ENCODE measurements around the gene PTPN1. TPM values are rescaled to one million over a fixed set of nuclear protein-coding genes. Genes with fewer than 3 reads are reported as not detected.

PTPN1 gene
- total and polyA plus RNA-seq, 2 of the 13 experiments (the other 11 are each of a cell fraction or from before 2014, with no cell fraction given) = 17.7 to 37.2 TPM

- TF ChIP-seq, protein P1, sequence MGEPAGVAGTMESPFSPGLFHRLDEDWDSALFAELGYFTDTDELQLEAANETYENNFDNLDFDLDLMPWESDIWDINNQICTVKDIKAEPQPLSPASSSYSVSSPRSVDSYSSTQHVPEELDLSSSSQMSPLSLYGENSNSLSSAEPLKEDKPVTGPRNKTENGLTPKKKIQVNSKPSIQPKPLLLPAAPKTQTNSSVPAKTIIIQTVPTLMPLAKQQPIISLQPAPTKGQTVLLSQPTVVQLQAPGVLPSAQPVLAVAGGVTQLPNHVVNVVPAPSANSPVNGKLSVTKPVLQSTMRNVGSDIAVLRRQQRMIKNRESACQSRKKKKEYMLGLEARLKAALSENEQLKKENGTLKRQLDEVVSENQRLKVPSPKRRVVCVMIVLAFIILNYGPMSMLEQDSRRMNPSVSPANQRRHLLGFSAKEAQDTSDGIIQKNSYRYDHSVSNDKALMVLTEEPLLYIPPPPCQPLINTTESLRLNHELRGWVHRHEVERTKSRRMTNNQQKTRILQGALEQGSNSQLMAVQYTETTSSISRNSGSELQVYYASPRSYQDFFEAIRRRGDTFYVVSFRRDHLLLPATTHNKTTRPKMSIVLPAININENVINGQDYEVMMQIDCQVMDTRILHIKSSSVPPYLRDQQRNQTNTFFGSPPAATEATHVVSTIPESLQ (CRISPR knock-in tag; conservative IDR thresholded peaks at IDR 0.05) = peak; percentile 87; the same call in 1 of the 2 replicates
- TF ChIP-seq, protein P2, sequence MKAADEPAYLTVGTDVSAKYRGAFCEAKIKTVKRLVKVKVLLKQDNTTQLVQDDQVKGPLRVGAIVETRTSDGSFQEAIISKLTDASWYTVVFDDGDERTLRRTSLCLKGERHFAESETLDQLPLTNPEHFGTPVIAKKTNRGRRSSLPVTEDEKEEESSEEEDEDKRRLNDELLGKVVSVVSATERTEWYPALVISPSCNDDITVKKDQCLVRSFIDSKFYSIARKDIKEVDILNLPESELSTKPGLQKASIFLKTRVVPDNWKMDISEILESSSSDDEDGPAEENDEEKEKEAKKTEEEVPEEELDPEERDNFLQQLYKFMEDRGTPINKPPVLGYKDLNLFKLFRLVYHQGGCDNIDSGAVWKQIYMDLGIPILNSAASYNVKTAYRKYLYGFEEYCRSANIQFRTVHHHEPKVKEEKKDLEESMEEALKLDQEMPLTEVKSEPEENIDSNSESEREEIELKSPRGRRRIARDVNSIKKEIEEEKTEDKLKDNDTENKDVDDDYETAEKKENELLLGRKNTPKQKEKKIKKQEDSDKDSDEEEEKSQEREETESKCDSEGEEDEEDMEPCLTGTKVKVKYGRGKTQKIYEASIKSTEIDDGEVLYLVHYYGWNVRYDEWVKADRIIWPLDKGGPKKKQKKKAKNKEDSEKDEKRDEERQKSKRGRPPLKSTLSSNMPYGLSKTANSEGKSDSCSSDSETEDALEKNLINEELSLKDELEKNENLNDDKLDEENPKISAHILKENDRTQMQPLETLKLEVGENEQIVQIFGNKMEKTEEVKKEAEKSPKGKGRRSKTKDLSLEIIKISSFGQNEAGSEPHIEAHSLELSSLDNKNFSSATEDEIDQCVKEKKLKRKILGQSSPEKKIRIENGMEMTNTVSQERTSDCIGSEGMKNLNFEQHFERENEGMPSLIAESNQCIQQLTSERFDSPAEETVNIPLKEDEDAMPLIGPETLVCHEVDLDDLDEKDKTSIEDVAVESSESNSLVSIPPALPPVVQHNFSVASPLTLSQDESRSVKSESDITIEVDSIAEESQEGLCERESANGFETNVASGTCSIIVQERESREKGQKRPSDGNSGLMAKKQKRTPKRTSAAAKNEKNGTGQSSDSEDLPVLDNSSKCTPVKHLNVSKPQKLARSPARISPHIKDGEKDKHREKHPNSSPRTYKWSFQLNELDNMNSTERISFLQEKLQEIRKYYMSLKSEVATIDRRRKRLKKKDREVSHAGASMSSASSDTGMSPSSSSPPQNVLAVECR (CRISPR knock-in tag; IDR thresholded peaks at IDR 0.05; ENCODE audit: borderline replicate concordance) = peak; percentile 100
- TF ChIP-seq CCDC6 (CRISPR knock-in tag; IDR thresholded peaks at IDR 0.05) (no peak; the same call in none of the 2 replicates), ZNF792 (CRISPR knock-in tag; IDR thresholded peaks at IDR 0.05) (peak; percentile 69), ZXDC (CRISPR knock-in tag; IDR thresholded peaks at IDR 0.05) (no peak; the same call in 1 of the 2 replicates), PCBP2 (optimal IDR thresholded peaks at IDR 0.05; ENCODE audit: low read depth, low read length, poor library complexity, severe bottlenecking) (no peak), ATF4 (CRISPR knock-in tag; IDR thresholded peaks at IDR 0.05) (peak in 1 of 2 experiments; percentile 51; a peak in 1 of 4 replicates)
- TF ChIP-seq, protein P3, sequence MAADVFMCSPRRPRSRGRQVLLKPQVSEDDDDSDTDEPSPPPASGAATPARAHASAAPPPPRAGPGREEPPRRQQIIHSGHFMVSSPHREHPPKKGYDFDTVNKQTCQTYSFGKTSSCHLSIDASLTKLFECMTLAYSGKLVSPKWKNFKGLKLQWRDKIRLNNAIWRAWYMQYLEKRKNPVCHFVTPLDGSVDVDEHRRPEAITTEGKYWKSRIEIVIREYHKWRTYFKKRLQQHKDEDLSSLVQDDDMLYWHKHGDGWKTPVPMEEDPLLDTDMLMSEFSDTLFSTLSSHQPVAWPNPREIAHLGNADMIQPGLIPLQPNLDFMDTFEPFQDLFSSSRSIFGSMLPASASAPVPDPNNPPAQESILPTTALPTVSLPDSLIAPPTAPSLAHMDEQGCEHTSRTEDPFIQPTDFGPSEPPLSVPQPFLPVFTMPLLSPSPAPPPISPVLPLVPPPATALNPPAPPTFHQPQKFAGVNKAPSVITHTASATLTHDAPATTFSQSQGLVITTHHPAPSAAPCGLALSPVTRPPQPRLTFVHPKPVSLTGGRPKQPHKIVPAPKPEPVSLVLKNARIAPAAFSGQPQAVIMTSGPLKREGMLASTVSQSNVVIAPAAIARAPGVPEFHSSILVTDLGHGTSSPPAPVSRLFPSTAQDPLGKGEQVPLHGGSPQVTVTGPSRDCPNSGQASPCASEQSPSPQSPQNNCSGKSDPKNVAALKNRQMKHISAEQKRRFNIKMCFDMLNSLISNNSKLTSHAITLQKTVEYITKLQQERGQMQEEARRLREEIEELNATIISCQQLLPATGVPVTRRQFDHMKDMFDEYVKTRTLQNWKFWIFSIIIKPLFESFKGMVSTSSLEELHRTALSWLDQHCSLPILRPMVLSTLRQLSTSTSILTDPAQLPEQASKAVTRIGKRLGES (CRISPR knock-in tag; IDR thresholded peaks at IDR 0.05; ENCODE audit: borderline replicate concordance) = peak; percentile 36; the same call in 1 of the 2 replicates
Observed at GRCh38 chr20:50509923-50510705, at the start of gene PTPN1 (continued).
